ENCODE measurements around the gene TREML4. TPM values are rescaled to one million over a fixed set of nuclear protein-coding genes. Genes with fewer than 3 reads are reported as not detected.

Gene TREML4
- total and polyA plus RNA-seq, 10 of the 15 experiments (the other 5 are each of a cell fraction or from before 2014, with no cell fraction given): not detected

DNA sequence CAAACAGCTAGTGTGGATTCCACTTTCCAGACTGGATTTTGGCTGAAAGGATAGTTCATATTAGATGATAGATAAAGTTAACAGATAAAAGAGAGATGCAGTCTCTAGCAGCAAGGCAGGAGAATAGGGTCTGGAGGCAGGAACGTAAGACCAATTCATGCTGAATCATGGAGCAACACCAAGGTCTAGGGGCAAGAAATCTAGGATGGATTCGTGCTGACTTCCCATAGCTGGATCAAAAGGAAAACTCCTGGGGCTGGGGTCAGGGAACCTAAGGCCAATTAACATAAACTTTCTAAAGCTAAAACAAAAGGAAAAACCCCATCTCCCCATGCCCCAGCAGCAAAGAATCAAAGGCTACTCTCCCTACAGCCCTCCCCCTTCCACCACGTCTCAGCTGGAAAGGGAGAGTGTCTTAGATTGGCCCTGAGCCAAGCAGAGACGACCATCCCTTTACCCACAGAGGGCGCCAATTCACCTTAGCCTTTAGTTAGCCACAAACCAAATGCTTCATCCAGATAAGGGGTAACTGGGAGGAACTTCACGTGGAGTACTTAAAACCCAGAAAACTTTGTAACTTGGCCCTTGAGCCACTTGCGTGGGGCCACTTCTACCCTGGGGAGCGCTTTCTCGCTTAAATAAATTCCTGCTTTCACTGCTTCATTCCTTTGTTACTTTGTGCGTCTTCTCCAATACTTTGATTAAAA lies 50.7 kb downstream of the TREML4 start (continued):
- TF ChIP-seq, protein P1, sequence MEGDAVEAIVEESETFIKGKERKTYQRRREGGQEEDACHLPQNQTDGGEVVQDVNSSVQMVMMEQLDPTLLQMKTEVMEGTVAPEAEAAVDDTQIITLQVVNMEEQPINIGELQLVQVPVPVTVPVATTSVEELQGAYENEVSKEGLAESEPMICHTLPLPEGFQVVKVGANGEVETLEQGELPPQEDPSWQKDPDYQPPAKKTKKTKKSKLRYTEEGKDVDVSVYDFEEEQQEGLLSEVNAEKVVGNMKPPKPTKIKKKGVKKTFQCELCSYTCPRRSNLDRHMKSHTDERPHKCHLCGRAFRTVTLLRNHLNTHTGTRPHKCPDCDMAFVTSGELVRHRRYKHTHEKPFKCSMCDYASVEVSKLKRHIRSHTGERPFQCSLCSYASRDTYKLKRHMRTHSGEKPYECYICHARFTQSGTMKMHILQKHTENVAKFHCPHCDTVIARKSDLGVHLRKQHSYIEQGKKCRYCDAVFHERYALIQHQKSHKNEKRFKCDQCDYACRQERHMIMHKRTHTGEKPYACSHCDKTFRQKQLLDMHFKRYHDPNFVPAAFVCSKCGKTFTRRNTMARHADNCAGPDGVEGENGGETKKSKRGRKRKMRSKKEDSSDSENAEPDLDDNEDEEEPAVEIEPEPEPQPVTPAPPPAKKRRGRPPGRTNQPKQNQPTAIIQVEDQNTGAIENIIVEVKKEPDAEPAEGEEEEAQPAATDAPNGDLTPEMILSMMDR (IDR thresholded peaks at IDR 0.05 in 2 of 3, conservative IDR thresholded peaks at IDR 0.05 in 1 of 3; ENCODE audit: control insufficient read depth in 2 of 3, extremely low read depth in 1 of 3, insufficient read depth in 1 of 3, low read depth in 3 of 3, low read length in 3 of 3): peak; percentile 58 to 65 (median 65)
- TF ChIP-seq CHD2 (IDR thresholded peaks at IDR 0.05; ENCODE audit: borderline replicate concordance, low read depth, low read length) (0 out of 2 replicates have a peak, but pooled peaks have one; percentile 31), IKZF2 (IDR thresholded peaks at IDR 0.05) (peak in 1 of 2 experiments; percentile 36; a peak in 1 of 4 replicates), SP1 (IDR thresholded peaks at IDR 0.05; ENCODE audit: low read depth, low read length) (no peak), RUNX3 (IDR thresholded peaks at IDR 0.05; ENCODE audit: low read length) (peak; percentile 83)

DNA sequence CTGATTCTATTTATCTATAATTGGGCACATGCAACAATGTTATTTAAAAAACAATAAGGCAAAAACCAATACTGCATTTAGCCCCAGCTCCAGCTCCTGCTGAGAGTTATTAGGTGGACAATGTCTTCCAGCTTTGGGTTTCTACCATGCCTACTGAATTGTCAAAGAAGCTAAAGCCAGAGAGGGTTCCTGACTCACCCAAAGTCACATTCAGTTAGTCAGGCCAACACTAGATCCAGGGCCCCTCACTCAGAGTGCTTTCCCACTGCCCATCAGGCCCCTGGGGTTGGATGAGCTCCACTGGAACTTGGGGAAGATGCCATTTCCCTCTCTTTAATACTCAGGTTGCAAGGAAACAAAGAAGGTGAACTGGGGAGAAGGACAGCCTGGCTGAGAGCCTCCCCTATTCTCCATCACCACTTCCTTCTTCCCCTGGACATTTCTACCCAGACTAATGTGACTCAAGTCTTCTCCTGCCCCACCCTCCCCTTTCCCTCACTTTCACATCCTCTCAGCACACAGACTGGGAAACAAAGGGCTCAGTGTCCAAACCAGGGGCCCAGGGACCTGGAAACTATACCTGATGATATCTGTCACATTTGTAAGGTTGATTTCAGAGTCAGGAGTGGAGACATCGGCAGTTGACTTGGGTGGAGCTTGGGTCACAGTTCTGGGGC lies 52.4 kb downstream of the TREML4 start:
- ChIA-PET CTCF (interaction anchor here (0.8 to 2.7 kb wide), 6 partner anchors 10 to 40 kb away, joined by 3 to 8 read pairs (median 6); no protein-coding TSS in a partner anchor), POLR2A (no interaction called here)
- no peak for FAIRE-seq

More for the DNA sequence above, 52.4 kb downstream of the TREML4 start:
- H3K4me1 ChIP-seq (ENCODE audit: control insufficient read depth, insufficient read depth, low read length): no peaks in the 10 kb centered on the region
- no peak for TF ChIP-seq ZBED1 (IDR thresholded peaks at IDR 0.05; ENCODE audit: borderline replicate concordance)
- TF ChIP-seq NRF1 (conservative IDR thresholded peaks at IDR 0.05; ENCODE audit: low read depth, low read length): no peak
- TF ChIP-seq CEBPB (IDR thresholded peaks at IDR 0.05; ENCODE audit: borderline replicate concordance in 1 of 2, low read depth in 2 of 2, low read length in 2 of 2): no peak
- TF ChIP-seq ZZZ3 (IDR thresholded peaks at IDR 0.05; ENCODE audit: control insufficient read depth, insufficient read length, low read depth): no peak
- no peaks in the 10 kb centered on the region for H3K36me3 ChIP-seq (ENCODE audit: control insufficient read depth in 2 of 2, insufficient read depth in 2 of 2, low read length in 1 of 2)
- H3K4me2 ChIP-seq (ENCODE audit: control insufficient read depth, insufficient read depth): no peak overlapping the region
- no TSS peak for BruUV-seq (replicated peaks)
- intact Hi-C loops (cut with micrococcal nuclease; ENCODE audit: unreplicated experiment): no loop called here
- in situ Hi-C loops (cut with MboI): no loop called here
- no peak overlapping the region for H3K9ac ChIP-seq (ENCODE audit: control insufficient read depth, insufficient read depth, low read length)
- 50% methylated on average over 1 of the region's 1 CpG for WGBS (ENCODE audit: insufficient coverage, insufficient replicate concordance, low lambda C conversion rate, missing lambda C conversion rate)
- H3K4me3 ChIP-seq: no peak overlapping the region
- no peaks in the 10 kb centered on the region; the same call in 2 of the 3 replicates for H3K9me3 ChIP-seq (replicated peaks; ENCODE audit: control insufficient read depth, insufficient read depth, low read length)
- no peaks in the 10 kb centered on the region for H3K79me2 ChIP-seq (ENCODE audit: control insufficient read depth, insufficient read depth, low read length)
- no peaks in the 10 kb centered on the region for H3K27me3 ChIP-seq (replicated peaks in 1 of 2; ENCODE audit: control insufficient read depth in 2 of 2, insufficient read depth in 2 of 2, low read length in 1 of 2)
- RAD21 ChIA-PET (ENCODE audit: unreplicated experiment): interaction anchor here (0.9 to 1.9 kb wide), 2 partner anchors 15 to 38 kb away, joined by 3 to 6 read pairs; no protein-coding TSS in a partner anchor
- DNase-seq (ENCODE audit: low read depth, low spot score) (no peak), ATAC-seq (no peak)
- H3K27ac ChIP-seq (ENCODE audit: control insufficient read depth, insufficient read depth): no peak overlapping the region
- H2AFZ ChIP-seq (ENCODE audit: control insufficient read depth, low read depth, low read length): no peak overlapping the region
- H4K20me1 ChIP-seq (ENCODE audit: control insufficient read depth, insufficient read depth): no peaks in the 10 kb centered on the region
- SMC1A ChIA-PET (ENCODE audit: uncharacterized antibody, unreplicated experiment): interaction anchor here (1.0 to 1.5 kb wide), 3 partner anchors 19 to 88 kb away, joined by 3 to 6 read pairs (median 5); no protein-coding TSS in a partner anchor
